Measurements from ENCODE around the gene VENTX.

The VENTX gene

GRCh38 chr10:133237588-133238465 lies at the start of gene VENTX:
Gene VENTX (plus strand): TSS chr10:133237855. CDS start chr10:133237915, 60 bp downstream.
- H3K9ac ChIP-seq (ENCODE audit: insufficient read length): no peak within 1 kb of the TSS
- H3K9me3 ChIP-seq (ENCODE audit: low read depth, low read length): no peaks in the 10 kb centered on the region
- no peak for DNase-seq (ENCODE audit: low read depth, low spot score)
- no peak within 1 kb of the TSS for H3K4me3 ChIP-seq
- TF ChIP-seq EZH2 (IDR thresholded peaks at IDR 0.05): no peak
- no peak within 1 kb of the TSS for H3K27ac ChIP-seq
- no peaks in the 10 kb centered on the region for H3K36me3 ChIP-seq (ENCODE audit: insufficient read depth, low read length)

- H3K36me3 ChIP-seq (ENCODE audit: insufficient read depth, low read length): no peaks in the 10 kb centered on the region
- no peaks in the 10 kb centered on the region for H3K9me3 ChIP-seq (ENCODE audit: low read depth, low read length)
- TF ChIP-seq FOXP2 (optimal IDR thresholded peaks at IDR 0.05; ENCODE audit: control extremely low read depth, extremely low read length, insufficient read depth) (no peak), POLR2AphosphoS5 (IDR thresholded peaks at IDR 0.05; ENCODE audit: borderline replicate concordance, low read depth, low read length) (no peak)
- H3K4me3 ChIP-seq: no peak overlapping the region
- no peak overlapping the region for H3K27ac ChIP-seq
- no peak overlapping the region for H3K9ac ChIP-seq (ENCODE audit: insufficient read length)
- DNase-seq (ENCODE audit: low read depth, low spot score): no peak
These were observed 49.6 kb upstream of the VENTX start for GRCh38 chr10:133187906-133188681.

- no peak overlapping the region for H3K27ac ChIP-seq
- no peak for DNase-seq (ENCODE audit: low read depth, low spot score)
- no peaks in the 10 kb centered on the region for H3K36me3 ChIP-seq (ENCODE audit: insufficient read depth, low read length)
- no peaks in the 10 kb centered on the region for H3K9me3 ChIP-seq (ENCODE audit: low read depth, low read length)
- no peak overlapping the region for H3K4me3 ChIP-seq
- TF ChIP-seq EZH2 (IDR thresholded peaks at IDR 0.05) (no peak), FOXP2 (optimal IDR thresholded peaks at IDR 0.05; ENCODE audit: control extremely low read depth, extremely low read length, insufficient read depth) (no peak), POLR2AphosphoS5 (IDR thresholded peaks at IDR 0.05; ENCODE audit: borderline replicate concordance, low read depth, low read length) (no peak)
- H3K9ac ChIP-seq (ENCODE audit: insufficient read length): no peak overlapping the region
These were observed 48.4 kb upstream of the VENTX start for GRCh38 chr10:133189256-133189655.

- Histone ChIP-seq H3K36me3 (ENCODE audit: insufficient read depth, low read length) (no peaks in the 10 kb centered on the region), H3K9ac (ENCODE audit: insufficient read length) (no peak overlapping the region), H3K4me3 (no peak overlapping the region), H3K27ac (no peak overlapping the region), H3K9me3 (ENCODE audit: low read depth, low read length) (no peaks in the 10 kb centered on the region)
- TF ChIP-seq POLR2AphosphoS5 (IDR thresholded peaks at IDR 0.05; ENCODE audit: borderline replicate concordance, low read depth, low read length) (no peak), FOXP2 (optimal IDR thresholded peaks at IDR 0.05; ENCODE audit: control extremely low read depth, extremely low read length, insufficient read depth) (no peak), EZH2 (IDR thresholded peaks at IDR 0.05) (no peak)
- DNase-seq (ENCODE audit: low read depth, low spot score): no peak
These were observed 47.9 kb upstream of the VENTX start for GRCh38 chr10:133189726-133190125.

GRCh38 chr10:133190225-133190624 lies 47.4 kb upstream of the VENTX start:
- no peaks in the 10 kb centered on the region for H3K36me3 ChIP-seq (ENCODE audit: insufficient read depth, low read length)
- H3K9ac ChIP-seq (ENCODE audit: insufficient read length): no peak overlapping the region
- no peak for DNase-seq (ENCODE audit: low read depth, low spot score)
- no peak overlapping the region for H3K27ac ChIP-seq
- H3K4me3 ChIP-seq: no peak overlapping the region
- TF ChIP-seq FOXP2 (optimal IDR thresholded peaks at IDR 0.05; ENCODE audit: control extremely low read depth, extremely low read length, insufficient read depth): no peak
- no peak for TF ChIP-seq EZH2 (IDR thresholded peaks at IDR 0.05)
- no peak for TF ChIP-seq POLR2AphosphoS5 (IDR thresholded peaks at IDR 0.05; ENCODE audit: borderline replicate concordance, low read depth, low read length)
- no peaks in the 10 kb centered on the region for H3K9me3 ChIP-seq (ENCODE audit: low read depth, low read length)

- H3K4me3 ChIP-seq: no peak overlapping the region
- H3K27ac ChIP-seq: no peak overlapping the region
- H3K9ac ChIP-seq (ENCODE audit: insufficient read length): no peak overlapping the region
- H3K9me3 ChIP-seq (ENCODE audit: low read depth, low read length): no peaks in the 10 kb centered on the region
- no peak for TF ChIP-seq EZH2 (IDR thresholded peaks at IDR 0.05)
- TF ChIP-seq FOXP2 (optimal IDR thresholded peaks at IDR 0.05; ENCODE audit: control extremely low read depth, extremely low read length, insufficient read depth): no peak
- TF ChIP-seq POLR2AphosphoS5 (IDR thresholded peaks at IDR 0.05; ENCODE audit: borderline replicate concordance, low read depth, low read length): no peak
- no peak for DNase-seq (ENCODE audit: low read depth, low spot score)
- no peaks in the 10 kb centered on the region for H3K36me3 ChIP-seq (ENCODE audit: insufficient read depth, low read length)
These were observed 46.0 kb upstream of the VENTX start for GRCh38 chr10:133191651-133192050.

- no peaks in the 10 kb centered on the region for H3K9me3 ChIP-seq (ENCODE audit: low read depth, low read length)
- H3K36me3 ChIP-seq (ENCODE audit: insufficient read depth, low read length): no peaks in the 10 kb centered on the region
- TF ChIP-seq FOXP2 (optimal IDR thresholded peaks at IDR 0.05; ENCODE audit: control extremely low read depth, extremely low read length, insufficient read depth) (no peak), POLR2AphosphoS5 (IDR thresholded peaks at IDR 0.05; ENCODE audit: borderline replicate concordance, low read depth, low read length) (no peak), EZH2 (IDR thresholded peaks at IDR 0.05) (no peak)
- H3K27ac ChIP-seq: no peak overlapping the region
- H3K4me3 ChIP-seq: no peak overlapping the region
- H3K9ac ChIP-seq (ENCODE audit: insufficient read length): no peak overlapping the region
- DNase-seq (ENCODE audit: low read depth, low spot score): no peak
These were observed 43.5 kb upstream of the VENTX start for GRCh38 chr10:133194151-133194550.

GRCh38 chr10:133195096-133195495 lies 42.6 kb upstream of the VENTX start:
- Histone ChIP-seq H3K9ac (ENCODE audit: insufficient read length) (no peak overlapping the region), H3K4me3 (no peak overlapping the region), H3K9me3 (ENCODE audit: low read depth, low read length) (no peaks in the 10 kb centered on the region), H3K27ac (no peak overlapping the region), H3K36me3 (ENCODE audit: insufficient read depth, low read length) (no peaks in the 10 kb centered on the region)
- no peak for DNase-seq (ENCODE audit: low read depth, low spot score)
- TF ChIP-seq POLR2AphosphoS5 (IDR thresholded peaks at IDR 0.05; ENCODE audit: borderline replicate concordance, low read depth, low read length) (no peak), FOXP2 (optimal IDR thresholded peaks at IDR 0.05; ENCODE audit: control extremely low read depth, extremely low read length, insufficient read depth) (no peak), EZH2 (IDR thresholded peaks at IDR 0.05) (no peak)

Measured in SK-N-MC (cell line).